Forelimb muscle (tissue), 1 donor: ENCODE data around the gene TMEM150B. TPM values are rescaled to one million over a fixed set of nuclear protein-coding genes. Genes with fewer than 3 reads are reported as not detected.

Source experiments
- DNase-seq: peaks from one replicate; pipeline ENCODE4 v3.0.0-alpha.2; 2013; ENCODE audit warnings: low read depth
- polyA plus RNA-seq: library from polyadenylated mRNA; unstranded; fragments of 120-200 nt; gene quantifications from one replicate; pipeline ENCODE4 v1.2.1, GENCODE V29; 2013; ENCODE audit not compliant: insufficient read length

TMEM150B gene
- polyA plus RNA-seq, 1 donor, result 1.00 TPM

GRCh38 chr19:55278391-55279135, 46.6 kb downstream of the TMEM150B start:
- DNase-seq, result no peak

GRCh38 chr19:55277494-55277893, 47.6 kb downstream of the TMEM150B start:
- no peak for DNase-seq

- DNase-seq, result no peak
Observed at GRCh38 chr19:55276720-55277430, 48.3 kb downstream of the TMEM150B start.

GRCh38 chr19:55275851-55276719, 49.1 kb downstream of the TMEM150B start:
- DNase-seq, result no peak

- DNase-seq, result no peak
Observed at GRCh38 chr19:55273978-55274707, 51.0 kb downstream of the TMEM150B start.

- DNase-seq, result no peak
Observed at GRCh38 chr19:55272142-55272541, 53.0 kb downstream of the TMEM150B start.

GRCh38 chr19:55270172-55270942, 54.8 kb downstream of the TMEM150B start:
- no peak for DNase-seq

- no peak for DNase-seq
Observed at GRCh38 chr19:55269299-55269698, 55.8 kb downstream of the TMEM150B start.

GRCh38 chr19:55266840-55267239, 58.3 kb downstream of the TMEM150B start:
- no peak for DNase-seq

- DNase-seq, result no peak
Observed at GRCh38 chr19:55266404-55266803, 58.7 kb downstream of the TMEM150B start.

GRCh38 chr19:55265723-55266386, 59.3 kb downstream of the TMEM150B start:
- no peak for DNase-seq

- no peak for DNase-seq
Observed at GRCh38 chr19:55265173-55265572, 60.0 kb downstream of the TMEM150B start.

GRCh38 chr19:55264531-55264930, 60.6 kb downstream of the TMEM150B start:
- DNase-seq, result no peak

Other genes starting within 250 kb of the TMEM150B start
- 3.4 TPM for gene EPS8L1, start 249.5 kb downstream of the TMEM150B start, polyA plus RNA-seq
- gene PPP1R12C, start 207.7 kb downstream of the TMEM150B start, polyA plus RNA-seq, result 78.0 TPM
- 742 TPM for gene TNNT1, start 176.1 kb downstream of the TMEM150B start, polyA plus RNA-seq
- gene TNNI3, start 167.6 kb downstream of the TMEM150B start, polyA plus RNA-seq, result 3.2 TPM
- 0.92 TPM for gene DNAAF3, start 158.7 kb downstream of the TMEM150B start, polyA plus RNA-seq
- gene SYT5, start 145.1 kb downstream of the TMEM150B start, polyA plus RNA-seq, result not detected
- 0.11 TPM for gene PTPRH, start 115.8 kb downstream of the TMEM150B start, polyA plus RNA-seq
- gene TMEM86B, start 96.6 kb downstream of the TMEM150B start, polyA plus RNA-seq, result 2.8 TPM
- gene PPP6R1, start 66.3 kb downstream of the TMEM150B start, polyA plus RNA-seq, result 26.7 TPM
- 25.6 TPM for gene HSPBP1, start 45.2 kb downstream of the TMEM150B start, polyA plus RNA-seq
- 7.4 TPM for gene BRSK1, start 41.3 kb downstream of the TMEM150B start, polyA plus RNA-seq
- 27.5 TPM for gene KMT5C, start 14.5 kb upstream of the TMEM150B start, polyA plus RNA-seq
- gene COX6B2, start 29.4 kb upstream of the TMEM150B start, polyA plus RNA-seq, result 0.15 TPM
- not detected for gene GARIN5B, start 37.9 kb upstream of the TMEM150B start, polyA plus RNA-seq
- 0.40 TPM for gene IL11, start 45.1 kb upstream of the TMEM150B start, polyA plus RNA-seq
- not detected for gene TMEM190, start 51.5 kb upstream of the TMEM150B start, polyA plus RNA-seq
- 0.23 TPM for gene TMEM238, start 59.0 kb upstream of the TMEM150B start, polyA plus RNA-seq
- gene RPL28, start 60.6 kb upstream of the TMEM150B start, polyA plus RNA-seq, result 1,731 TPM
- gene UBE2S, start 82.4 kb upstream of the TMEM150B start, polyA plus RNA-seq, result 41.0 TPM
- gene SHISA7, start 118.0 kb upstream of the TMEM150B start, polyA plus RNA-seq, result 0.14 TPM
- gene ISOC2, start 136.3 kb upstream of the TMEM150B start, polyA plus RNA-seq, result 36.2 TPM
- gene C19orf85, start 139.4 kb upstream of the TMEM150B start, polyA plus RNA-seq, result not detected
- gene ZNF628, start 151.3 kb upstream of the TMEM150B start, polyA plus RNA-seq, result 4.1 TPM
- gene NAT14, start 159.8 kb upstream of the TMEM150B start, polyA plus RNA-seq, result 27.0 TPM
- gene SSC5D, start 163.1 kb upstream of the TMEM150B start, polyA plus RNA-seq, result 17.3 TPM
- 3.1 TPM for gene SBK2, start 211.8 kb upstream of the TMEM150B start, polyA plus RNA-seq
- gene SBK3, start 220.2 kb upstream of the TMEM150B start, polyA plus RNA-seq, result not detected